ENCODE measurements around the gene CRAMP1.
"Not testable (repeated sequence)": the region's sequence is repeated elsewhere in the genome, so short reads cannot be mapped to it uniquely, and the experiment has no call there.

CRAMP1 gene

DNA sequence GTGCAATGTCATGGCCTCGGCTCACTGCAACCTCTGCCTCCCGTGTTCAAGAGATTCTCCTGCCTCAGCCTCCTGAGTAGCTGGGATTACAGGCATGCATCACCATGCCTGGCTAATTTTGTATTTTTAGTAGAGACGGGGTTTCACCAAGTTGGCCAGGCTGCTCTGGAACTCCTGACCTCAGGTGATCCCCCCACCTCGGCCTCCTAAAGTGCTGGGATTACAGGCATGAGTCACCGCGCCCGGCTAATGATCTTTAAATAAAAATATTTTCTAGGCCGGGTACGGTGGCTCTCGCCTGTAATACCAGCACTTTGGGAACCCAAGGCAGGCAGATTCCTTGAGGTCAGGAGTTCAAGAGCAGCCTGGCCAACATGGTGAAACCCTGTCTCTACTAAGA, 106.1 kb downstream of the CRAMP1 start:
- not testable (repeated sequence) for DNase-seq

DNA sequence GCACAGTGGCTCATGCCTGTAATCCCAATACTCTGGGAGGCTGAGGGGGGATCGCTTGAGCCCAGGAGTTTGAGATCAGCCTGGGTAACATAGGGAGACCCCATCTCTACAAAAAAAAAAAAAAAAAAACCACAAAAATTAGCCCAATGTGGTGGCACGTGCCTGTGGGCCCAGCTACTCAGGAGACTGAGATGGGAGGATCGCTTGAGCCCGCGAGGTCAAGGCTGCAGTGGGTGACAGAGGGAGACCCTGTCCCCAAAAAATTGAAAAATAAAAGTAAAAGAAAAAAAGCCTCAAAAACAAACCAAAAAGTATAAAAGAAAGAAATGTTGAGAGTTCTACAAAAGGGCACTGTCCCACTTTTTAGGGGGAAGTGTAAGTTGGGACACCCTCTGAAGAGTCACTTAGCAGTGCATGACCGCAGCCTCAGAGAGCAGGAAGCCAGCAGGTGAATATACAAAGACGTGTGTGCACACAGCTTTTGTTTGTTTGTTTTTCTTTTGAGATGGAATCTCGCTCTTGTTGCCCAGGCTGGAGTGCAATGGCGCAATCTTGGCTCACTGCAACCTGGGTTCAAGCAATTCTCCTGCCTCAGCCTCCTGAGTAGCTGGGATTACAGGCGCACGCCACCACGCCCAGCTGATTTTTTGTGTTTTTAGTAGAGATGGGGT, 107.5 kb downstream of the CRAMP1 start:
- peak; percentile 10 for DNase-seq

DNA sequence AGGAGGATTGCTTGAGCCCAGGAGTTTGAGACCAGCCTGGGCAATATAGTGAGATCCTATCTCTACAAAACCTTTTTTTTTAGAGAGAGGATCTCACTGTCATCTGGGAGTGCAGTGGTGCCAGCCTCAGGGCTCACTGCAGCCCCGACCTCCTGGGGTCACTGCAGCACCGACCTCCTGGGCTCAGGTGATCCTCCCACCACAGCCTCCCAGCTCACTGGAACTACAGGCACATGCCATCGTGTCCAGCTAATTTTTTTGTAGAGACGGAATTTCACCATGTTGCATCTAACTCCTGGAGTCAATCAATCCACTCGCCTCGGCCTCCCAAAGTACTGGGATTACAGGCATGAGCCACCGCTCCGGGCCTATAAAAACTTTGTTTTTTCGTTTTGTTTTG, 109.2 kb downstream of the CRAMP1 start:
- no peak for DNase-seq

DNA sequence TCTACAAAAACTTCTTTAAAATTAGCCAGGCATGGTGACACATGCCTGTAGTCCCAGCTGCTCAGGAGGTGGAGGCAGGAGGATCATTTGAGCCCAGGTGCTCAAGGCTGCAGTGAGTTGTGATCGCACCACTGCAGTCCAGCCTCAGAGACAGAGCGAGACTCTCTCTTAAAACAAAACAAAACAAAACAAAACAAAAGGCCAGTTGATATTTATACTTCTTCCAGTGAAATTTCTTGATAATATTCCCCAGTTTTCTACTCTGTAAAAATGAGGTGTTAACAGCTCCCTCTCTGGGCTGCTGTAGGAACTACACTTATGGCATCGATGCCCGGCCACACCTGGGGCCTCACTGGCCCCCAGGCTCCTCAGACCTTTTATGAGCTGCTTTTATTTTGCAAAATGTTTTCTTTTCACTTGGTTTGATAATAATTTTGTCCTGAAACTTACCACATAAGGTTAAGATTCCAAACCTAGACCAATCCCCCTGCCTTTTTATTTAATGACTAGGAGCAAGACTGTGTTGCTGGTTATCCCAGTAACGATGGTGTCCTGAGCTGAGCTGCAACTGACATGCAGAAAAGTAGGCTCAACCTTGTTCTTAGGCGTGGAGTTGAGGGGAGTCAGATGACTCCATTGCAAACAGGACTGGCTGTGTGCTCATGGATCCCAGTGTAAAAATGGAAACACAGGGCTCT, 111.4 kb downstream of the CRAMP1 start:
- DNase-seq = peak; percentile 58

DNA sequence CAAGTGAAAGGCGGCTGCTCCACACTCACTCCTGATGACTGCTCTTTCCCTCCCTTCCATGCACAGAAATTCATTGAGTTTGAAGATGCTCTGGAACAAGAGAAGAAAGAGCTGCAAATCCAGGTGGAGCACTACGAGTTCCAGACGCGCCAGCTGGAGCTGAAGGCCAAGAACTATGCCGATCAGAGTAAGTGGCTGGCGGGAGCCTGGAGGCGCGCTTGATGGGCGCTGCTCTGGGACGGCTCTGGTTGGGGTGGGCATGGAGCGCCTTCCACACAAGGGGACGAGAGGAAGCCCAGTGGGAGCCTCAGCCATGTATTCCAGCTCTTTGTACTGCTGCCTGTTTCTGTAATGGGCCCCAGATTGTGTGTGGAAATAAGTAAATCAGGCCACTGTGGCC, 112.3 kb downstream of the CRAMP1 start:
- no peak for DNase-seq

DNA sequence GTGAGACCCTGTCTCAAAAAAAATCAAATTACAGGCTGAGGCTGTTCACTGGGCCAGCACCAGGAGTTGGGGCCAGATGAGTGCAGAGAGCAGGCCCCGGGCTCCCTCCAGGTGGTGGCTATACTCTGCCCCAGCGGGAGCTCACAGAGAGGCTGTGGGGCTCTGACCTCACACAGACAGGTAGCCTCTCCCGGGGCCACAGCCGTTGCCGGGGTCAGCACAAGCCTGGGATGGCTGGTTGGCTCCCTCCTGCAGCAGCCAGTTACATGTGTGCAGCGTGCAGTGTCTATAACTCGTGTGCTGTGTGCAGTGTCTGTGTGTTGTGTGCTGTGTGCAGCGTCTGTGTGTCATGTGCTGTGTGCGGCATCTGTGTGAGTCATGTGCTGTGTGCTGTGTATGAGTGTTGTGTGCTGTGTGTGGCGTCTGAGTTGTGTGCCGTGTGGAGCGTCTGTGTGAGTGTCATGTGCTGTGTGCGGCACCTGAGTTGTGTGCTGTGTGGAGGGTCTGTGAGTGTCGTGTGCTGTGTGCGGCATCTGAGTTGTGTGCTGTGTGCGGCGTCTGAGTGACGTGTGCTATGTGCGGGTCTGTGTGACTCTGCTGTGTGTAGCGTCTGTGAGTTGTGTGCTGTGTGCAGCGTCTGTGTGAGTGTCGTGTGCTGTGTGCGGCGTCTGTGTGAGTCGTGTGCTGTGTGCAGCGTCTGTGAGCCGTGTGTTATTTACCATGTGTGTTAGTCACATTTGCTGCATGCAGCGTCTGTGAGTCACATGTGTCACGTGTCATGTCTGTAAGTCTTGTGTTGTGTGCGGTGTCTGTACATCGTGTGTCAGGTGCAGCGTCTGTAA, 114.7 kb downstream of the CRAMP1 start:
- DNase-seq = no peak

All from CD4-positive, alpha-beta T cell treated with Interleukin-17A for 1 hour (primary cell).